ENCODE results near the gene TOLLIP. TPM values are rescaled to one million over a fixed set of nuclear protein-coding genes. Genes with fewer than 3 reads are reported as not detected.
"Not testable (repeated sequence)": the region's sequence is repeated elsewhere in the genome, so short reads cannot be mapped to it uniquely, and the experiment has no call there.

TOLLIP gene
- polyA plus RNA-seq, 3 donors, result 42.2 to 52.5 (median 50.5) TPM

DNA sequence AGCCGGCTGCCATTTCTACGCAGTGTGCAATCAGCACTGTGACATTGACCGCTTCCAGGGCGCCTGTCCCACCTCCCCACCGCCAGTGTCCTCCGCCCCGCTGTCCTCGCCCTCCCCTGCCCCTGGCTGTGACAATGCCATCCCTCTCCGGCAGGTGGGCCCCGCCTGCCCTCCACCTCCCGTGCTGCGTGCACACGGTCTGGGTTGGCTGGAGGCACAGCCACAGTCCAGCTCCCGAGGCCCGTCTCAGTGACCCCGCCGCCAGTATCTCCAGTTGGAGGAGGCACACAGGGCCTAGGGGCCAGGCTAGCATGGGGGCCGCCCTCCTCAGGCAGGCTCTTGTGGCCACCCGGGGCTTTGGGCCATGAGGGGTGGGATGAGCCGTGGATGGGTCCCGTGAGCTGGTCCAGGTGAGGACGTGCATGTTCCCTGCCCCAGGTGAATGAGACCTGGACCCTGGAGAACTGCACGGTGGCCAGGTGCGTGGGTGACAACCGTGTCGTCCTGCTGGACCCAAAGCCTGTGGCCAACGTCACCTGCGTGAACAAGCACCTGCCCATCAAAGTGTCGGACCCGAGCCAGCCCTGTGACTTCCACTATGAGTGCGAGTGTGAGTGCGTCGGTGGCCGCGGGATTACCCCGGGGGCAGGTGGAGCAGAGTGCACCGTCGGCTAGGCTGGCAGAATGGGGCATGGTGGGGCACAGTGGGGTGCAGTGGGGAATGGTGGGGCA, 56.9 kb downstream of the TOLLIP start:
- no peak for DNase-seq

DNA sequence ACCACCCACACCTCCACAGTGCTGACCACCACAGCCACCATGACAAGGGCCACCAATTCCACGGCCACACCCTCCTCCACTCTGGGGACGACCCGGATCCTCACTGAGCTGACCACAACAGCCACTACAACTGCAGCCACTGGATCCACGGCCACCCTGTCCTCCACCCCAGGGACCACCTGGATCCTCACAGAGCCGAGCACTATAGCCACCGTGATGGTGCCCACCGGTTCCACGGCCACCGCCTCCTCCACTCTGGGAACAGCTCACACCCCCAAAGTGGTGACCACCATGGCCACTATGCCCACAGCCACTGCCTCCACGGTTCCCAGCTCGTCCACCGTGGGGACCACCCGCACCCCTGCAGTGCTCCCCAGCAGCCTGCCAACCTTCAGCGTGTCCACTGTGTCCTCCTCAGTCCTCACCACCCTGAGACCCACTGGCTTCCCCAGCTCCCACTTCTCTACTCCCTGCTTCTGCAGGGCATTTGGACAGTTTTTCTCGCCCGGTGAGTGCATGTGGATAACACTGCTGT, 58.1 kb downstream of the TOLLIP start:
- no peak for DNase-seq

DNA sequence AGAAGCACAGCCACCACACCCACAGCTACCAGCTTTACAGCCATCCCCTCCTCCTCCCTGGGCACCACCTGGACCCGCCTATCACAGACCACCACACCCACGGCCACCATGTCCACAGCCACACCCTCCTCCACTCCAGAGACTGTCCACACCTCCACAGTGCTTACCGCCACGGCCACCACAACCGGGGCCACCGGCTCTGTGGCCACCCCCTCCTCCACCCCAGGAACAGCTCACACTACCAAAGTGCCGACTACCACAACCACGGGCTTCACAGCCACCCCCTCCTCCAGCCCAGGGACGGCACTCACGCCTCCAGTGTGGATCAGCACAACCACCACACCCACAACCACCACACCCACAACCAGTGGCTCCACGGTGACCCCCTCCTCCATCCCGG, 59.0 kb downstream of the TOLLIP start:
- DNase-seq, result not testable (repeated sequence)

DNA sequence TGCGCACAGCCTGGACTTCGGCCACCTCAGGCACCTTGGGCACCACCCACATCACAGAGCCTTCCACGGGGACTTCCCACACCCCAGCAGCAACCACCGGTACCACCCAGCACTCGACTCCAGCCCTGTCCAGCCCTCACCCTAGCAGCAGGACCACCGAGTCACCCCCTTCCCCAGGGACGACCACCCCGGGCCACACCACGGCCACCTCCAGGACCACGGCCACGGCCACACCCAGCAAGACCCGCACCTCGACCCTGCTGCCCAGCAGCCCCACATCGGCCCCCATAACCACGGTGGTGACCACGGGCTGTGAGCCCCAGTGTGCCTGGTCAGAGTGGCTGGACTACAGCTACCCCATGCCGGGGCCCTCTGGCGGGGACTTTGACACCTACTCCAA, 60.5 kb downstream of the TOLLIP start:
- not testable (repeated sequence) for DNase-seq

DNA sequence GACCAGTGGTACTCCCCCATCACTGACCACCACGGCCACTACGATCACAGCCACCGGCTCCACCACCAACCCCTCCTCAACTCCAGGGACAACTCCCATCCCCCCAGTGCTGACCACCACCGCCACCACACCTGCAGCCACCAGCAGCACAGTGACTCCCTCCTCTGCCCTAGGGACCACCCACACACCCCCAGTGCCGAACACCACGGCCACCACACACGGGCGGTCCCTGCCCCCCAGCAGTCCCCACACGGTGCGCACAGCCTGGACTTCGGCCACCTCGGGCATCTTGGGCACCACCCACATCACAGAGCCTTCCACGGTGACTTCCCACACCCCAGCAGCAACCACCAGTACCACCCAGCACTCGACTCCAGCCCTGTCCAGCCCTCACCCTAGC, 62.4 kb downstream of the TOLLIP start:
- not testable (repeated sequence) for DNase-seq

DNA sequence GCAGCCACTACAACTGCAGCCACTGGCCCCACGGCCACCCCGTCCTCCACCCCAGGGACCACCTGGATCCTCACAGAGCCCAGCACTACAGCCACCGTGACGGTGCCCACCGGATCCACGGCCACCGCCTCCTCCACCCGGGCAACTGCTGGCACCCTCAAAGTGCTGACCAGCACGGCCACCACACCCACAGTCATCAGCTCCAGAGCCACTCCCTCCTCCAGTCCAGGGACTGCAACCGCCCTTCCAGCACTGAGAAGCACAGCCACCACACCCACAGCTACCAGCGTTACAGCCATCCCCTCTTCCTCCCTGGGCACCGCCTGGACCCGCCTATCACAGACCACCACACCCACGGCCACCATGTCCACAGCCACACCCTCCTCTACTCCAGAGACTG, 63.1 kb downstream of the TOLLIP start:
- DNase-seq, result not testable (repeated sequence)

DNA sequence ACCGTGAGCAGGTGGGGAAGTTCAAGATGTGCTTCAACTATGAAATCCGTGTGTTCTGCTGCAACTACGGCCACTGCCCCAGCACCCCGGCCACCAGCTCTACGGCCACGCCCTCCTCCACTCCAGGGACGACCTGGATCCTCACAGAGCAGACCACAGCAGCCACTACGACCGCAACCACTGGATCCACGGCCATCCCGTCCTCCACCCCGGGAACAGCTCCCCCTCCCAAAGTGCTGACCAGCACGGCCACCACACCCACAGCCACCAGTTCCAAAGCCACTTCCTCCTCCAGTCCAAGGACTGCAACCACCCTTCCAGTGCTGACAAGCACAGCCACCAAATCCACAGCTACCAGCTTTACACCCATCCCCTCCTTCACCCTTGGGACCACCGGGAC, 63.7 kb downstream of the TOLLIP start:
- not testable (repeated sequence) for DNase-seq

DNA sequence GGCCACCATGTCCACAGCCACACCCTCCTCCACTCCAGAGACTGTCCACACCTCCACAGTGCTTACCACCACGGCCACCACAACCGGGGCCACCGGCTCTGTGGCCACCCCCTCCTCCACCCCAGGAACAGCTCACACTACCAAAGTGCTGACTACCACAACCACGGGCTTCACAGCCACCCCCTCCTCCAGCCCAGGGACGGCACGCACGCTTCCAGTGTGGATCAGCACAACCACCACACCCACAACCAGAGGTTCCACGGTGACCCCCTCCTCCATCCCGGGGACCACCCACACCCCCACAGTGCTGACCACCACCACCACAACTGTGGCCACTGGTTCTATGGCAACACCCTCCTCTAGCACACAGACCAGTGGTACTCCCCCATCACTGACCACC, 64.9 kb downstream of the TOLLIP start:
- DNase-seq, result not testable (repeated sequence)

DNA sequence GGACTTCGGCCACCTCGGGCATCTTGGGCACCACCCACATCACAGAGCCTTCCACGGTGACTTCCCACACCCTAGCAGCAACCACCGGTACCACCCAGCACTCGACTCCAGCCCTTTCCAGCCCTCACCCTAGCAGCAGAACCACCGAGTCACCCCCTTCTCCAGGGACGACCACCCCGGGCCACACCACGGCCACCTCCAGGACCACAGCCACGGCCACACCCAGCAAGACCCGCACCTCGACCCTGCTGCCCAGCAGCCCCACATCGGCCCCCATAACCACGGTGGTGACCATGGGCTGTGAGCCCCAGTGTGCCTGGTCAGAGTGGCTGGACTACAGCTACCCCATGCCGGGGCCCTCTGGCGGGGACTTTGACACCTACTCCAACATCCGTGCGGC, 65.9 kb downstream of the TOLLIP start:
- DNase-seq, result not testable (repeated sequence)

DNA sequence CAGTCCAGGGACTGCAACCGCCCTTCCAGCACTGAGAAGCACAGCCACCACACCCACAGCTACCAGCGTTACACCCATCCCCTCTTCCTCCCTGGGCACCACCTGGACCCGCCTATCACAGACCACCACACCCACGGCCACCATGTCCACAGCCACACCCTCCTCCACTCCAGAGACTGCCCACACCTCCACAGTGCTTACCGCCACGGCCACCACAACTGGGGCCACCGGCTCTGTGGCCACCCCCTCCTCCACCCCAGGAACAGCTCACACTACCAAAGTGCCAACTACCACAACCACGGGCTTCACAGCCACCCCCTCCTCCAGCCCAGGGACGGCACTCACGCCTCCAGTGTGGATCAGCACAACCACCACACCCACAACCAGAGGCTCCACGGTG, 66.7 kb downstream of the TOLLIP start:
- DNase-seq, result not testable (repeated sequence)

DNA sequence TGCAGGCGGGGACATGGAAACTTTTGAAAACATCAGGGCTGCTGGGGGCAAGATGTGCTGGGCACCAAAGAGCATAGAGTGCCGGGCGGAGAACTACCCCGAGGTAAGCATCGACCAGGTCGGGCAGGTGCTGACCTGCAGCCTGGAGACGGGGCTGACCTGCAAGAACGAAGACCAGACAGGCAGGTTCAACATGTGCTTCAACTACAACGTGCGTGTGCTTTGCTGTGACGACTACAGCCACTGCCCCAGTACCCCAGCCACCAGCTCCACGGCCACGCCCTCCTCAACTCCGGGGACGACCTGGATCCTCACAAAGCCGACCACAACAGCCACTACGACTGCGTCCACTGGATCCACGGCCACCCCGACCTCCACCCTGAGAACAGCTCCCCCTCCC, 67.1 kb downstream of the TOLLIP start:
- no peak for DNase-seq

DNA sequence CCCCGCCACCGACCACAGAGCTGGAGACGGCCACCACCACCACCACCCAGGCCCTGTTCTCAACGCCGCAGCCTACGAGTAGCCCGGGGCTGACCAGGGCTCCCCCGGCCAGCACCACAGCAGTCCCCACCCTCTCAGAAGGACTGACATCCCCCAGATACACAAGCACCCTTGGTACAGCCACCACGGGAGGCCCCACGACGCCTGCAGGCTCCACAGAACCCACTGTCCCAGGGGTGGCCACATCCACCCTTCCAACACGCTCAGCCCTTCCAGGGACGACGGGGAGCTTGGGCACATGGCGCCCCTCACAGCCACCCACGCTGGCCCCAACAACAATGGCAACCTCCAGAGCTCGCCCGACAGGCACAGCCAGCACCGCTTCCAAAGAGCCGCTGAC, 67.7 kb downstream of the TOLLIP start:
- no peak for DNase-seq

DNA sequence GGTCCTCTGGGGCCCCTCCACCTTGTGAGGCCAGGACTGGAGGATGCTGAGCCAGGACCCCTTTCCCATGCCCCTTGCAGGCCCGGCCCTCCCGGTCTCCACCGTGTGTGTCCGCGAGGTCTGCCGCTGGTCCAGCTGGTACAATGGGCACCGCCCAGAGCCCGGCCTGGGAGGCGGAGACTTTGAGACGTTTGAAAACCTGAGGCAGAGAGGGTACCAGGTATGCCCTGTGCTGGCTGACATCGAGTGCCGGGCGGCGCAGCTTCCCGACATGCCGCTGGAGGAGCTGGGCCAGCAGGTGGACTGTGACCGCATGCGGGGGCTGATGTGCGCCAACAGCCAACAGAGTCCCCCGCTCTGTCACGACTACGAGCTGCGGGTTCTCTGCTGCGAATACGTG, 68.7 kb downstream of the TOLLIP start:
- no peak for DNase-seq

DNA sequence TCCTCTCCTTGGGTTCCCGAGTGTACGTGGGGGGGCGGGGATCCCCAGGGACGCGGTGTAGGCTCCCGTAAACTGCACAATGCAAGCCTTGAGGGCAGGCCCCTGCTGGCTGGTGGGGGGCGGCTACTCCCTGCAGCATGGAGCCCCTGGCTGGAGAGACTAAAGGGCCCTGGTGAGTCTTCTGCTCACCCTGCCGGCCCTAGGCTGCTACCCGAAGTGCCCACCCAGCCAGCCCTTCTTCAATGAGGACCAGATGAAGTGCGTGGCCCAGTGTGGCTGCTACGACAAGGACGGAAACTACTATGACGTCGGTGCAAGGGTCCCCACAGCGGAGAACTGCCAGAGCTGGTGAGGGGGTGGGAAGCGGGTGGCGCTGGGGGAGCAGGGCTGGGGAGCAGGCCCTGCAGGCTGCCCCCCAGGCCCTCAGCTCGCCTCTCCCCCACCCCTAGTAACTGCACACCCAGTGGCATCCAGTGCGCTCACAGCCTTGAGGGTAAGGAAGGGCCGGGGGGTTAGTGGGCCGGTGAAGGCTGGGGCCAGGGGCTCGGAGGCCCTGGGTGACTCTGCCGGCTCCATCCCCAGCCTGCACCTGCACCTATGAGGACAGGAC, 69.7 kb downstream of the TOLLIP start:
- no peak for DNase-seq

DNA sequence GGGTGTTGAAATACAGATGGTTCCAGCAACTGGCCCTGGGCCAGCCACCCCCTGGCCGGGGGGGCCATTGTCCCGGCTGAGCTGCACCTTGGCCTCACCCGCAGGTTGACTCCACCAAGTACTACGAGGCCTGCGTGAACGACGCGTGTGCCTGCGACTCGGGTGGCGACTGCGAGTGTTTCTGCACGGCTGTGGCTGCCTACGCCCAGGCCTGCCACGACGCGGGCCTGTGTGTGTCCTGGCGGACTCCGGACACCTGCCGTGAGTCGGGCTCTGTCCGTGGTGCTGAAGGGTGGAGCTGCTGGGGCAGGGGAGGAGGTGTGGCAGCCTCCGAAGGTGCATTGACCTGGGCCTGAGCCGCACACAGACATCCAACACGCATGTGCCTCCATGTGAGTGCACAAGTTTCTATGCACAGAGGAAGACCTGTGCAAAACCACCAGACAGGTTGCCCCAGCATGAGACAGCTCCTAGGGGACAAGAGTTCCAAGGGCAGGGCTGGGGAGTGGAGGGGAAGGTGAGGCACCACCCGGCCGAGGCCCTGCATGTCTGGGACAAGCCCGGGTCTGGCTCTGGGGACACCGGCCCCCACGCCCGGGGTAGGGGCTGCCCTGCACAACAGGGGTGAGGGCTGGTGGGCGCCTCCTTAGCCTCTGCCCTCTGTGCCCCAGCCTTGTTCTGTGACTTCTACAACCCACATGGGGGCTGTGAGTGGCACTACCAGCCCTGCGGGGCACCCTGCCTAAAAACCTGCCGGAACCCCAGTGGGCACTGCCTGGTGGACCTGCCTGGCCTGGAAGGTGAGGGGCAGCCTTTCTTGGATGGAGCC, 70.5 kb downstream of the TOLLIP start:
- peak; percentile 47 for DNase-seq

DNA sequence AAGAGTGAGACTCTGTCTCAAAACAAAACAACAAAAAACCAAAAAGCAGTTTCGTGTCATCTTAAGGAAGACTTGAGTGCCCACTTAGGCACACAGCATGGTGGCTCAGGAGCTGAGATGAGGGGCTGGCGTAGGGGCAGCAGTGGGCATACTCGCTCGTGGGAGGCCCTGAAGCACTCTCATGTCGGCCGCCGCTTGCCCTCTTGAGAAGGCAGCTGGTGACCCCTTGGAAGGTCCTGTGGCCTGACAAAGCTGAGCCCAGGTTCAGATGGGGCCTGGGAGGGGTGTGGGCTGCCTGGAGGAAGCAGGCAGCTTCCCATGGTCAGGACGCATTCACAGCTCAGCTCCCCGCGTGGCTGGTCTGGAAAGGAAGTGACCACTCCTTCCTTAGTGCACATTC, 71.6 kb downstream of the TOLLIP start:
- DNase-seq, result no peak

DNA sequence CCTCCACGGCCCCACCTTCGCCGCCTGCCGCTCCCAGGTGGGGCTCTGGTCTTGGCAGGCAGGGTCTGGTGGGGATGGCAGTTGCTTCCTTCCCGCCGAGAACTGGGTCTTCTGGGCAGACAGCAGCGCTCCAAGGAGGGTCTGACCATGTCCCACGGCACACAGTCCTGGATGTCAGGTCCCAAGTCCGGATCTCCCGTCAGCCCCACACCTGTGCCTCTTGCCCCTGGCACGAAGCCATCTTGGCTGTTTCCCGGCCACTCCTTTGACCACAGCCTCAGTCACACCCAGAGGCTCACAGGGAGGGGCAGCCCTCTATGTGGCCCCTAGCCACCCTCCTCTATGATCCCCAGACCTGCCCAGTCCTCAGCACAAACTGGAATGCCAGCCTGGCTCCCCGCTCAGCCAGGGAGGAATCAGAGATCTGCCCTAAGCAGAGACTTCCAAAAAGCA, 72.3 kb downstream of the TOLLIP start:
- no peak for DNase-seq

DNA sequence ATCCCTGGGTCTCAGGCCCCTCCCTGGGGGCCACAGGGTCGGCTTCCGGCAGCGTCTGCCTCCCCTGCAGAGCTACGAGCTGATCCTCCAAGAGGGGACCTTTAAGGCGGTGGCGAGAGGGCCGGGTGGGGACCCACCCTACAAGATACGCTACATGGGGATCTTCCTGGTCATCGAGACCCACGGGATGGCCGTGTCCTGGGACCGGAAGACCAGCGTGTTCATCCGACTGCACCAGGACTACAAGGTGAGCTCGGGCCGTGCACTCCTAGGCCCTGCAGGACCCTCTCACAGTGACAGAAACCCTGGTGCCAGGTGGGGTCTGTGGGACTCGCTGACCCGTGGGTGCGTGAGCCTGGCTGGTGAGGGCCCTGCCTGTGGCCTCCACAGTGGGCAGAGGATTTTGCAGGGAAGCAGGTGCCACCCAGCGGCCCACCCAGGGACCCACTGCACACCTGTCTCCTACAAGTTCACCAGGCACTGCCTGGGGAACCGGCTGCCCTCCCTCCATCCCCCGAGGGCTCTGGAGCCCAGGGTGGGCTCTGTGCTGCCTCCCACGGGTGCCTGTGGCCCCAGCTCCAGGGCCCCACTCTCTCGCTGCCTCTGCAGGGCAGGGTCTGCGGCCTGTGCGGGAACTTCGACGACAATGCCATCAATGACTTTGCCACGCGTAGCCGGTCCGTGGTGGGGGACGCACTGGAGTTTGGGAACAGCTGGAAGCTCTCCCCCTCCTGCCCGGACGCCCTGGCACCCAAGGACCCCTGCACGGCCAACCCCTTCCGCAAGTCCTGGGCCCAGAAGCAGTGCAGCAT, 72.9 kb downstream of the TOLLIP start:
- no peak for DNase-seq

DNA sequence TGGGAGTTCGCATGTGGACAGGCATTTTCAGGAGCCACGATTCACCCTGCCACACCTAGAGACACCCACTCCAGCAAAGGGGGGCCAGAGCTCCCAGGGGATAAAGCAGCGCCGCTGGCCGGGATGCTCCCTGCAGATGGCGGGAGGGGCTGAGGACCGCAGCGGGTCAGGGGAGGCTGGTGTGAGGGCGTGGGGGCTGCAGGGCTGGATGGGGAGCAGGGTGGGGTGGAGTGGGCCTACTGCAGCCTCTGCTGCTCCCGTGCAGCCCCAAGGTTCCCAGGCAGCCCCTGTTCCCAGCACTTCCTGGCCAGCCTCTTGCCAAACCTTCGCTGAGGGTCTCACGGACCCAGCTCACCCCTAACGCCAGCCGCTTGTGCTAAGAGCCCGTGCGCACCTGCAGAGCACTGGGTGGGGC, 73.5 kb downstream of the TOLLIP start:
- DNase-seq, result no peak

DNA sequence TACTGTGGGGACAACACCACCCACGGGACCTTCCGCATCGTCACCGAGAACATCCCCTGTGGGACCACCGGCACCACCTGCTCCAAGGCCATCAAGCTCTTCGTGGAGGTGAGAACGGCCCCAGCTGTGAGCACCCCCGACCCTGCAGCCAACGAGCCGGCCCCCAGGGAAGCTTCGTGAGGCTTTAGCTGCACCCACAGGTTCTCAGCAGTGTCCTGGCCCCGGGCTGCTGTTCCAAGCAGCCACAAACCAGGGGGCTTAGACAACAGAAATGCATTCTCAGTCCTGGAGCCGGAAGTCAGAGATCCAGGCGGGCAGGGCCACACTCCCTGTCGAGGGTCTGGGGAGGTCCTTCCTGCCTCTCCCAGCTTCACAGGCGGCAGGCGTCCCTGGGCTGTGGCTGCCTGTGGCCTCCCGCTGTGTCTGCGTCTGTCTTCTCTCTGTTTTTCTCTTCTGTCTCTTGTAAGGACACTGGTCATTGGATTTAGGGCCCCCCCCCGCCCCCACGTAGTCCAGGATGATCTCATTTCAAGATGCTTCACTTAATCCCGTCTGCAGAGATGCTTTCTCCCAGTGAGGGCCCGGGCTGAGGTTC, 74.0 kb downstream of the TOLLIP start:
- DNase-seq, result no peak

DNA sequence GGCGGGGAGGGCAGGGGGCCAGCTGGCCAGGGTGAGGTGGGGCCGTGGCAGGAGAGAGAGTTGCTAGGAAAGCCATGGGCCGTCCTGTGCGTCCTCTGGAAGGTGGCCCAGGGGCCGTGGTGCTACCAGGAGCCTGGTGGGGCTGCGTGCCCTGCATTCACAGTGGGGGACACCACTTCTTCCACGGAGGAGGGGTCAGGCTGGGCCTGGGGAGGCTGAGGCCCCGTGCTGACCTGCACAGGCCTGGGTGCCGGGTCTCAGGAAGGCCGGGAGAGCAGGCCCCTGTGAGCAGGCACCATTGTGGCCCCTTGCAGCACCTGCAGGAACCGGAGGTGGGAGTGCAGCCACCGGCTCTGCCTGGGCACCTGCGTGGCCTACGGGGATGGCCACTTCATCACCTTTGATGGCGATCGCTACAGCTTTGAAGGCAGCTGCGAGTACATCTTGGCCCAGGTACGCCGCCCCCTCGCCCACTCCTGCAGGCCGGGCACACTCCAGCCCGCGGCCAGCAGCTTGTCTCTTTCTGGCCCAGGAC, 74.6 kb downstream of the TOLLIP start:
- DNase-seq, result no peak

Measured in renal pelvis (tissue), 4 donors.